Right lobe of liver (tissue), 6 donors: Measurements from ENCODE around the gene C5orf15. TPM values are rescaled to one million over a fixed set of nuclear protein-coding genes. Genes with fewer than 3 reads are reported as not detected.

Experiments
- ATAC-seq, 4 donors: fragments of 200-7000 bp; cut with Tn5 transposase; one replicate each; pipeline ENCODE4 v1.9.1; 2020; ENCODE audit warnings: mild to moderate bottlenecking in 4 of 4, moderate library complexity in 4 of 4
- DNase-seq, 3 donors: peaks; one replicate each; pipeline ENCODE4 v3.0.0-alpha.2; 2020
- H3K27ac ChIP-seq, 3 donors: fragments of 200-600 bp; one replicate each; pipeline ENCODE4 v1.8.0; 2022
- H3K27me3 ChIP-seq, 2 donors: fragments of 200-600 bp; one replicate each; pipeline ENCODE4 v1.8.0; 2022
- H3K36me3 ChIP-seq, 4 donors: fragments of 200-600 bp; sonication (generic) in 1 of 4; one replicate each; pipeline versions ENCODE4 v1.5.1 to v1.8.0; 2017 to 2022; ENCODE audit warnings: control low read depth in 1 of 4
- H3K4me1 ChIP-seq, 4 donors: fragments of 200-600 bp; sonication (generic) in 1 of 4; one replicate each; pipeline versions ENCODE4 v1.5.1 to v1.8.0; 2017 to 2022; ENCODE audit warnings: control low read depth in 1 of 4
- H3K4me3 ChIP-seq, 3 donors: fragments of 200-600 bp; one replicate each; pipeline ENCODE4 v1.8.0; 2022
- H3K9me3 ChIP-seq, 4 donors: fragments of 200-600 bp; sonication (generic) in 1 of 4; one replicate each; pipeline versions ENCODE4 v1.5.1 to v1.8.0; 2017 to 2022; ENCODE audit warnings: control low read depth in 1 of 4
- CTCF ChIP-seq, 4 donors: fragments of 200-600 bp in 3 of 4; fragments of 450-650 bp in 1 of 4; IDR thresholded peaks; one replicate each; pipeline versions ENCODE4 v1.5.1 to v1.8.0; 2016 to 2022; ENCODE audit warnings: antibody characterized with exemption in 4 of 4, mild to moderate bottlenecking in 2 of 4
- POLR2A ChIP-seq: fragments of 450-650 bp; IDR thresholded peaks from one replicate; pipeline ENCODE4 v1.6.1; 2017; ENCODE audit warnings: antibody characterized with exemption, mild to moderate bottlenecking
- WGBS: methylation state at CpG from one replicate; pipeline ENCODE4 v1.1.6; 2018; ENCODE audit warnings: low coverage, low lambda C conversion rate; ENCODE audit not compliant: insufficient coverage; ENCODE audit errors: missing lambda C conversion rate; 5-methylcytosine and 5-hydroxymethylcytosine counted together
- intact Hi-C, 2 donors: fragments of 100-400 bp; cut with DNase I; formaldehyde crosslinking; loops; one replicate each; pipeline versions ENCODE4 v1.11.2 to v1.14.1; 2022
- total RNA-seq, 6 experiments: library from RNA; depleted of rRNA in 2 of 6; stranded (reverse); fragments of >200 nt in 2 of 6; fragmentation: NEBNext Ultra II Directional in 3 of 6; extraction: Animal tissue kit (Norgen Biotek cat#: 25700) in 3 of 6; gene quantifications; one replicate each; pipeline versions ENCODE4 v1.1.0 to v1.2.4, GENCODE V29; 2016 to 2023
- donor health status: DM: no; HTN: yes; CAD: no.
- donor health status: DM: no; HTN: no; CAD: no.
- donor health status: DM: no; HTN: no; CAD: no.
- donor health status: DM: no; HTN: yes; CAD: no.
- donor health status: DM: no; HTN: yes; CAD: no.

The C5orf15 gene
- total RNA-seq, 6 experiments from 2014 or later, result 15.0 to 37.5 (median 24.4) TPM

- intact Hi-C loops, result no loop called here
- TF ChIP-seq POLR2A (no peak), CTCF (IDR thresholded peaks at IDR 0.05) (no peak)
- H3K4me1 ChIP-seq, result peaks cover 0 to 7% (median 0%) of the 10 kb centered on the region in 4 donors
Measured at GRCh38 chr5:133912951-133913350, 55.5 kb downstream of the C5orf15 start.

DNA sequence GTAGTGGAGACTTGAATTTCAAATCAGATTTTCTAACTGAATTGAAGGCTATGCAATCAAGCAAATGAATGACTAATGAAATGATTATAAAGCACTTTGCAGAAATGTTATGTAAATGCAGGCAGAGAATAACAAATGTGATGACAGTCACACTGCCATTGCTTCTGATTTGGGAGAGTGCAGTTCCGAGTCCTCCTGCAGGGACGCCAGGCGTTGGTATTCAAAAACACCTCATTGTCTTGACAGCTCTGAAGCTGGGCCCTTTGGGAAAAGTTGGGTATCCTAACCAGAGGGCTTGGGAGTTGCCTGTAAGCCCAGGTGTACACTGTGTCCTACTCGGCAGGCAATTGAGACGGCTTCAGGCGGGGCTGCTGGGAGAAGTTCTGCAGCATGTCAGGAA, 57.9 kb downstream of the C5orf15 start:
- H3K27ac ChIP-seq, result no peak overlapping the region
- no peaks in the 10 kb centered on the region for H3K9me3 ChIP-seq
- no peak for ATAC-seq
- no peak overlapping the region for H3K4me3 ChIP-seq
- no peaks in the 10 kb centered on the region for H3K27me3 ChIP-seq
- 94% methylated on average over 5 of the region's 6 CpGs for whole genome bisulfite sequencing
- H3K36me3 ChIP-seq, result no peaks in the 10 kb centered on the region
- TF ChIP-seq CTCF (IDR thresholded peaks at IDR 0.05) (no peak), POLR2A (no peak)
- no peak for DNase-seq
- intact Hi-C loops, result no loop called here
- H3K4me1 ChIP-seq, result peaks cover 0 to 7% (median 0%) of the 10 kb centered on the region in 4 donors

More at GRCh38 chr5:133912951-133913350, 55.5 kb downstream of the C5orf15 start:
- no peak for DNase-seq
- no peak for ATAC-seq
- Histone ChIP-seq H3K36me3 (no peaks in the 10 kb centered on the region), H3K27ac (no peak overlapping the region), H3K27me3 (no peaks in the 10 kb centered on the region), H3K4me3 (no peak overlapping the region), H3K9me3 (no peaks in the 10 kb centered on the region)
- WGBS, result 82% methylated on average over 10 of the region's 10 CpGs

GRCh38 chr5:133909603-133910002, 58.8 kb downstream of the C5orf15 start:
- no peaks in the 10 kb centered on the region for H3K36me3 ChIP-seq
- peaks cover 0 to 7% (median 0%) of the 10 kb centered on the region in 4 donors for H3K4me1 ChIP-seq
- intact Hi-C loops, result no loop called here
- WGBS, result 33% methylated on average over 1 of the region's 4 CpGs
- H3K27me3 ChIP-seq, result no peaks in the 10 kb centered on the region
- ATAC-seq (no peak), DNase-seq (no peak)
- H3K4me3 ChIP-seq, result no peak overlapping the region
- no peaks in the 10 kb centered on the region for H3K9me3 ChIP-seq
- TF ChIP-seq CTCF (IDR thresholded peaks at IDR 0.05) (no peak), POLR2A (no peak)
- H3K27ac ChIP-seq, result no peak overlapping the region

DNA sequence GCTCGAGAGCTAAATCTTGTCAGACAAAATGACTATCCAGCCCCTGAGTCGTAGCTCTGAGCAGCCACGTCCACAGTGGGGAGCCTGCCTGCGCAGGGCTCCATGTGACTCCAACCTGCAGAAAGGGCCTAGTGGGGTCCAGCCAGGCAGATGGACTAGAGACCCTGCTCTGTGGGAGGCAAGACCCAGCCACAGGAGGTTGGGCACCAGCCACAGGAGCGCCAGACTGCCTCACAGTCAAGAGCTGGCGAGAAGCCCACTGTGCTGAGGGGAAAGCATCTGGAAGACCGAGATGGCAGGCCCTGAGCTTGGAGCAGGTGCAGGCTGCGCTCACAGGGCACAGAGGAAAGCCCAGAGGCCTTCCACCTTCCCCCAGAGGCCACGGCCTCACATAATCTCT, 61.4 kb downstream of the C5orf15 start:
- H3K27ac ChIP-seq, result no peak overlapping the region
- H3K4me1 ChIP-seq, result no peaks in the 10 kb centered on the region
- DNase-seq, result no peak
- H3K9me3 ChIP-seq, result no peaks in the 10 kb centered on the region
- intact Hi-C loops, result no loop called here
- H3K27me3 ChIP-seq, result no peaks in the 10 kb centered on the region
- TF ChIP-seq CTCF (IDR thresholded peaks at IDR 0.05) (no peak), POLR2A (no peak)
- no peaks in the 10 kb centered on the region for H3K36me3 ChIP-seq
- WGBS, result no CpG with 5 or more reads among the region's 9 CpGs
- no peak overlapping the region for H3K4me3 ChIP-seq
- no peak for ATAC-seq

DNA sequence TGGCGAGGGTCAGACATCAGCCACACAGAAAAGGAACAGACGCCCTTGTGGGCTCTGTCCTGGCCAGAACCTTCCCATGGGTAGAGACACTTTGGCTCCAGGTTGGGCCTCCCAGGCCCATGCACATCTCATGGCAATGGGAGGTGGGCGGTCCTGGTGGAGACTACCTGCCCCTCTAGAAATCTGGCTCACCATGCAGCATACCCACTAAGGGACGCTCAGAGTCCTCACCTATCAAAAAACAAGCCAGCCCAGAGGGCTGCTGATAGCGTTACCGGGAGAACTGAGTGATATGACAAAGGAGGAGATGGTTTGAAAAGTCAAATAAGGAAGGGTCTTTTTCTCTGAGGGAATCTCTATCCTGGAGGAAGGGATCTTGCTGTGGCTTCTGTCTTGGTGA, 62.1 kb downstream of the C5orf15 start:
- Histone ChIP-seq H3K4me1 (no peaks in the 10 kb centered on the region), H3K9me3 (no peaks in the 10 kb centered on the region), H3K4me3 (no peak overlapping the region), H3K27ac (no peak overlapping the region), H3K36me3 (no peaks in the 10 kb centered on the region), H3K27me3 (no peaks in the 10 kb centered on the region)
- 47% methylated on average over 3 of the region's 6 CpGs for WGBS
- DNase-seq, result no peak
- intact Hi-C loops, result no loop called here
- TF ChIP-seq POLR2A (no peak), CTCF (IDR thresholded peaks at IDR 0.05) (no peak)
- ATAC-seq, result peak in 1 of 4 donors; percentile 20
